ENCODE results near the gene POLD3. TPM values are rescaled to one million over a fixed set of nuclear protein-coding genes. Genes with fewer than 3 reads are reported as not detected.
A peak's percentile ranks its signal among the peaks of the same experiment; 100 is the strongest.

Gene POLD3
- total RNA-seq, 1 donor from 2014 or later, result 11.9 TPM

DNA sequence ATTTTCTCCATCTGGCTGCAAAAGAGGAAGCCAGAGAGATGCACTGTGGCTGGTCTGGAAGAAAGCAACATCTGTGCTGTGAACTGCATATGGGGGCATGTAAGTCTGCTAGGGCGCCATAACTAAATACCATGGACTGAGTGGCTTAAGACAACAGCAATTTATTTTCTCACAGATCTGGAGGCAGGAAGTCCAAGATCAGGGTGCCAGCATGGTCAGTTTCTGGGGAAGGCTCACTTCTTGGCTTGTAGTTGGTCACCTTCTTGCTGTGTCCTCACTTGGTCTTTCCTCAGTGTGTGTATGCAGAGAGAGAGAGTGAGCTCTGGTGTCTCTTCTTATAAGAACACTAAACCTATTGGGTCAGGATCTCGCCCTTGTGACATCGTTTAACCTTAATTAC is 34.9 kb upstream of the POLD3 start:
- Histone ChIP-seq H3K36me3 (ENCODE audit: control insufficient read depth, insufficient read depth, low read length) (no peaks in the 10 kb centered on the region), H3K27me3 (ENCODE audit: control insufficient read depth, insufficient read depth, low read length) (no peaks in the 10 kb centered on the region), H3K4me3 (ENCODE audit: low read depth, low read length) (no peak overlapping the region)
- no peak for DNase-seq (ENCODE audit: low read depth)
- TF ChIP-seq, protein P1, sequence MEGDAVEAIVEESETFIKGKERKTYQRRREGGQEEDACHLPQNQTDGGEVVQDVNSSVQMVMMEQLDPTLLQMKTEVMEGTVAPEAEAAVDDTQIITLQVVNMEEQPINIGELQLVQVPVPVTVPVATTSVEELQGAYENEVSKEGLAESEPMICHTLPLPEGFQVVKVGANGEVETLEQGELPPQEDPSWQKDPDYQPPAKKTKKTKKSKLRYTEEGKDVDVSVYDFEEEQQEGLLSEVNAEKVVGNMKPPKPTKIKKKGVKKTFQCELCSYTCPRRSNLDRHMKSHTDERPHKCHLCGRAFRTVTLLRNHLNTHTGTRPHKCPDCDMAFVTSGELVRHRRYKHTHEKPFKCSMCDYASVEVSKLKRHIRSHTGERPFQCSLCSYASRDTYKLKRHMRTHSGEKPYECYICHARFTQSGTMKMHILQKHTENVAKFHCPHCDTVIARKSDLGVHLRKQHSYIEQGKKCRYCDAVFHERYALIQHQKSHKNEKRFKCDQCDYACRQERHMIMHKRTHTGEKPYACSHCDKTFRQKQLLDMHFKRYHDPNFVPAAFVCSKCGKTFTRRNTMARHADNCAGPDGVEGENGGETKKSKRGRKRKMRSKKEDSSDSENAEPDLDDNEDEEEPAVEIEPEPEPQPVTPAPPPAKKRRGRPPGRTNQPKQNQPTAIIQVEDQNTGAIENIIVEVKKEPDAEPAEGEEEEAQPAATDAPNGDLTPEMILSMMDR (IDR thresholded peaks at IDR 0.05; ENCODE audit: insufficient read depth, low read length, poor library complexity, severe bottlenecking), result no peak

DNA sequence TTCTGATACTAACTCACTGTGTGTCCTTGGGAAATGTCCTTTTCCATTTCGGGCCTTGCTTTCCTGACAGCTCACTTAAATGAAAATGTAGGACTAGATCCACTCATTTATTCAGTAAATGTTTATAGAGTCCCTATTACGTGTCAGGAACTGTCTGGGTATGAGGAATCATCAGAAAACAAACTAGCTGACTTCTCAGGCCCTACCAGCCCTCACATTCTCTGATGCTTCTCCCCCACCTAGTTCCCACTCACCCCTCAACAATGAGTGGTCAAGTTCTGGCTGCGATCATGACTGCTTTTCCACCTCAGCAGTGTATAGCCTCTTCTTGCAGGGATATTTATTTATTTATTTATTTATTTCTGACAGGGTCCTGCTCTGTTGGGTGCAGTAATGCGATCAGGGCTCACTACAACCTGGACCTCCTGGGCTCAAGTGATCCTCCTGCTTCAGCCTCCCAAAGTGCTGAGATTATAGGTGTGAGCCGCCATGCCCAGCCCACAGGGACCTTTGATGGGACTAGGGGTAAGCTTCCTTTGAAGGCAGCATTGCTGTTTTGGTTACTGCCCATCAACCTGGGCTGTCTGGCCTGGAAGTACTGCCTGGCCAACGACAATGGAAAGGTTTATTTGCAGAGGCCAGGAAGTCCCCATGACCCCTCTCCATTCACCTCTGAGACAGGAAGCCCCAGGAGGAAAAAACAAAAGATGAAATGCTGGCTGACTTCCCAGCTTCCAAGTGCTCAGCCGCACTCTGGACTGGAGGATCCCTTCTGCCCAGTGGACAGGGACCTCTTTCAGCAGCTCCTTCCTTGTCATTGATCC is 33.1 kb upstream of the POLD3 start:
- Histone ChIP-seq H3K36me3 (ENCODE audit: control insufficient read depth, insufficient read depth, low read length) (no peaks in the 10 kb centered on the region), H3K27me3 (ENCODE audit: control insufficient read depth, insufficient read depth, low read length) (no peaks in the 10 kb centered on the region), H3K4me3 (ENCODE audit: low read depth, low read length) (no peak overlapping the region)
- no peak for DNase-seq (ENCODE audit: low read depth)
- TF ChIP-seq, protein P1 (IDR thresholded peaks at IDR 0.05; ENCODE audit: insufficient read depth, low read length, poor library complexity, severe bottlenecking), result no peak

DNA sequence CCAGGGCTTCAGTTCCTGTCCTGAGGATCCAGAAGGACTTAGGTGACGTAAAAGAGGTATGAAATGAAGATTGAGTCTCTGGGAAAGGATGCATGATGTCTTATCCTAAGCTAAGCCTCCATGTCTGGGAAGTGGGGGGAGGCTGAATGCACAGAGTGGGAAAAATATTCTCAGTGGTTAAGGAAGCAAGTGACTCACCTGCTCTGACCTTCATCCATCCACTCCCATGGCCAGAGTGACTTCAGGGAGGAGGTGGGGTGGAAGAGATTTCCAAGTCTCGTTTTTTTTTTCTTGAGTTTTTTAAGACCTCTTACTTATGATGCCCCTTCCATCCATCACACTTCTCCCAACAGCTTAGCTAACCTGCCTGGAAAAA is 32.5 kb upstream of the POLD3 start:
- no peak overlapping the region for H3K4me3 ChIP-seq (ENCODE audit: low read depth, low read length)
- DNase-seq (ENCODE audit: low read depth), result peak; percentile 29

DNA sequence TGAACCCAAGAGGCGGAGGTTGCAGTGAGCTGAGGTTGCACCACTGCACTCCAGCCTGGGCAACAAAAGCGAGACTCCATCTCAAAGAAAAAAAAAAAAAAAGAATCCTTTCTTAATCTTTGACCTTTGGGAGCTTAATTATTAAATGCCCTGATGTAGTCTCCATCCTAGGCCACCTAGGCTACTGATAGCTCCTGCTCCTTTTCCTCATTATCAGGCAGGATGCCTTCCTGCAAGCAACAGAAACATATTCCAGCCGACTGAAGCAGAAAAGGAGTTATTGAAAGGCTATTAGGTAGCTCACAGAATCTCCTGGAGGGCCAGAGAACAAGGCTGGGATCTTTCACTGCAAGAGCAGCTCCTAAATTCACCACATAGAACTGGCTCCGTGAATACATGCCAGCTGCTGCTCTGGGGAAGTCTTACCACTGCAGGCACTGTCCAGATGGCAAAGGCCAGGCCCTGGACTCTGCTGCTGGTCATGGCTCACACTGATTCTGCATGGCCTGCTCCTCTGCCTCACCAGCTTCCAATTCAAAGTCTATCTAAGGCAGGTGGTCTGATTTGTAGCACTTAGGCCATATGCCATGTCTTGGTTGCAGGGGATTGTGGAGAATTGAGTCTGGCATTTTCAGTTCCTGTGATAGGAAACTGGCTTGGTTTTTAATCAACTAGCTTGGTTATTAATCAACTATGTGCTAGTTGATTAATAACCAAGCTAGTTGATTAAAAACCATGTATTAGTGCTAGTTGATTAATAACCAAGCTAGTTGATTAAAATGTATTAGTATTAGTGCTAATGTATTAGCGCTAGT is 26.0 kb upstream of the POLD3 start:
- peak; percentile 9 for DNase-seq (ENCODE audit: low read depth)
- TF ChIP-seq, protein P1 (IDR thresholded peaks at IDR 0.05; ENCODE audit: insufficient read depth, low read length, poor library complexity, severe bottlenecking), result no peak
- Histone ChIP-seq H3K27me3 (ENCODE audit: control insufficient read depth, insufficient read depth, low read length) (no peaks in the 10 kb centered on the region), H3K4me3 (ENCODE audit: low read depth, low read length) (no peak overlapping the region), H3K36me3 (ENCODE audit: control insufficient read depth, insufficient read depth, low read length) (no peaks in the 10 kb centered on the region)

More for the DNA sequence above, 32.5 kb upstream of the POLD3 start:
- Histone ChIP-seq H3K27me3 (ENCODE audit: control insufficient read depth, insufficient read depth, low read length) (no peaks in the 10 kb centered on the region), H3K36me3 (ENCODE audit: control insufficient read depth, insufficient read depth, low read length) (no peaks in the 10 kb centered on the region)
- TF ChIP-seq, protein P1 (IDR thresholded peaks at IDR 0.05; ENCODE audit: insufficient read depth, low read length, poor library complexity, severe bottlenecking), result no peak

DNA sequence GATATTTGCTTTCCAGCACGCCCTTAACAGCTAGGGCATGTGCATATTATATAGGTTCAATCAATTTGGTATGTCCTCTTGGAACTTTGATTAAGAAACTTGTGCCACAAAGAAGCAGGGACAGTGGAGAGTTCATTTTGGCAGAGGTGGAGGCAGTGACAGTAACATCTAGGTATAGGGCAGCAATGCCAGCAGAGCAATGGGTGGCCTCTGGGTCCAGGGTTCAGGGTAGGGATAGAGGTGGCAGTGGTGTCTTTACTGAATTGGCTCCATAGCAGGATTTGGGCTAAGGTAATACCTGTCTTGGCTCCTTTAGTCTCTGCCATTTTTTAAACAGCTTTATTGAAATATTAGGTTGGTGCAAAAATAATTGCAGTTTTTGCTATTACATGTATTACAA is 24.4 kb upstream of the POLD3 start:
- TF ChIP-seq, protein P1 (IDR thresholded peaks at IDR 0.05; ENCODE audit: insufficient read depth, low read length, poor library complexity, severe bottlenecking), result no peak
- H3K27me3 ChIP-seq (ENCODE audit: control insufficient read depth, insufficient read depth, low read length), result no peaks in the 10 kb centered on the region
- H3K36me3 ChIP-seq (ENCODE audit: control insufficient read depth, insufficient read depth, low read length), result no peaks in the 10 kb centered on the region
- H3K4me3 ChIP-seq (ENCODE audit: low read depth, low read length), result no peak overlapping the region
- DNase-seq (ENCODE audit: low read depth), result no peak
